A673 (cell line): ENCODE data around the gene ARHGEF28.

Experiments used
- EZH2 ChIP-seq: fragments of 200-600 bp; sonication (generic); IDR thresholded peaks from 2 replicates; pipeline ENCODE4 v1.6.1; 2017; ENCODE audit warnings: borderline replicate concordance, low read depth, mild to moderate bottlenecking, mixed read lengths, antibody characterized with exemption, low read length; ENCODE audit not compliant: poor library complexity, severe bottlenecking
- TF ChIP-seq, protein P1 (sequence below): fragments of 300-800, 200-600 bp; sonication (generic); conservative IDR thresholded peaks from 2 replicates; pipeline ENCODE4 v1.5.1; 2017; ENCODE audit warnings: low read depth, mild to moderate bottlenecking, antibody characterized with exemption, low read length, moderate library complexity, mixed read lengths

DNA sequence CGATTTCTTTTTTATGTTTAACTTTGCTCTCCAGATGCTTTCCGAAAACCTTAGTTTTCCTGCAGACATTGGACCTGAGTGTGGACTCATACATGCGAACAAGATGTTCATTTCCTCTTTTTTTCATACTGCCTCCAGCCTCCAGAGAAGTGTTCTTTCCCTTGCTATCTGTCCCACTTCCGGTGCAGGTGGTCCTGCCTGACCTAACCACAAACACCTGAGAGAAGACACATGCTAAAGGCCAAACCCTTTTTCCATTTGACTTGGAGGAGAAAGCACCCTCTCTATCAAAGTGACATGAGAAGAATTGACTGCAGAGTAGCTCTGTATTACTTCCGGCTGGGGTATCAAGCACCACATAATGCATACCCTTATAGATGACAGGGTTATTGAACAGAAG, 334.0 kb downstream of the ARHGEF28 start:
- TF ChIP-seq, protein P1, sequence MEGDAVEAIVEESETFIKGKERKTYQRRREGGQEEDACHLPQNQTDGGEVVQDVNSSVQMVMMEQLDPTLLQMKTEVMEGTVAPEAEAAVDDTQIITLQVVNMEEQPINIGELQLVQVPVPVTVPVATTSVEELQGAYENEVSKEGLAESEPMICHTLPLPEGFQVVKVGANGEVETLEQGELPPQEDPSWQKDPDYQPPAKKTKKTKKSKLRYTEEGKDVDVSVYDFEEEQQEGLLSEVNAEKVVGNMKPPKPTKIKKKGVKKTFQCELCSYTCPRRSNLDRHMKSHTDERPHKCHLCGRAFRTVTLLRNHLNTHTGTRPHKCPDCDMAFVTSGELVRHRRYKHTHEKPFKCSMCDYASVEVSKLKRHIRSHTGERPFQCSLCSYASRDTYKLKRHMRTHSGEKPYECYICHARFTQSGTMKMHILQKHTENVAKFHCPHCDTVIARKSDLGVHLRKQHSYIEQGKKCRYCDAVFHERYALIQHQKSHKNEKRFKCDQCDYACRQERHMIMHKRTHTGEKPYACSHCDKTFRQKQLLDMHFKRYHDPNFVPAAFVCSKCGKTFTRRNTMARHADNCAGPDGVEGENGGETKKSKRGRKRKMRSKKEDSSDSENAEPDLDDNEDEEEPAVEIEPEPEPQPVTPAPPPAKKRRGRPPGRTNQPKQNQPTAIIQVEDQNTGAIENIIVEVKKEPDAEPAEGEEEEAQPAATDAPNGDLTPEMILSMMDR = no peak
- no peak for TF ChIP-seq EZH2
